HG03521 (cell line): ENCODE results near the gene FAM81A.

ENCODE experiments used
- ATAC-seq: cut with Tn5 transposase; IDR thresholded peaks from one replicate; pipeline ENCODE4 v1.9.1; 2021; ENCODE audit warnings: mild to moderate bottlenecking, moderate library complexity; ENCODE audit not compliant: unreplicated experiment

FAM81A gene

DNA sequence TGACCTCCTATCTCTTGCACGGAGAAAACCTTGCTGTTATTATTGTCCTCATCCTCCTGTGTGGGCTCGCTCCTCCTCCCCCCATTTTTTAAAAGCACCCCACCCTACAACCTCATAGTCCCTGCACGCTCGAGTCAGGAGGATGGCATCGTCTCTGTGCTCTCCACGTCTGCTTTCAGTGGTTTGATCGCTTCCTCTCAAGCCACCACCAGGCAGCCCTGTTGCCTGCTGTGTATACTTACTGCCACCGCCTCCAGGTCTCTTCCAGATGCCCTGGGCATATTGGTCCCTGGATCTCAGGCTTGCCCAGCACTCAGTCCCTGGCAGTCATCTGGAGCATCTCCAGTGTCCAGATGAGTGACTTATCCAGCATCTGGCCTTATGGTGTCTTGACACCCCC lies 131.5 kb downstream of the FAM81A start:
- ATAC-seq = no peak

DNA sequence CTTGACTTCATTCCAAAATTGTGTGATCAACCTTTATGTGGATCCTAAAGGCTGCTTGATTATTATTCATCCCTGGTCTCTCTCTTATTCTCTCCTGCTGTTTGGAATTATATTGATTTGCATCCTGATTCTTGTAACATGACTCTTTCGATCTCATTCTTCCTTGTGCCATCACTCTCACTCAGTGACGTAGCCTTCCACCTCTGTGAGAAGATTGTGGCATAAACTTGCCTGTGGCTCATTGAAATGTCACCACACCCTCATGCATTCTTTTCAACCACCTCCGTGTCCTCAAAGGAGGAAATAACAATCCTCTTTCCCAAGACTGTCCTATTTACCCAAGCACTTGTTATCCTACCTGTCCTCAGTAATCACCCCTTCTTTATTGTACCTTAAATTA lies 132.3 kb downstream of the FAM81A start:
- ATAC-seq = no peak

- ATAC-seq = no peak
Measured at GRCh38 chr15:59571606-59572005, 133.6 kb downstream of the FAM81A start.
